GM21526 (cell line): ENCODE measurements around the gene ROPN1.
A peak's percentile ranks its signal among the peaks of the same experiment; 100 is the strongest.
"Not testable (repeated sequence)": the region's sequence is repeated elsewhere in the genome, so short reads cannot be mapped to it uniquely, and the experiment has no call there.

Experiments
- ATAC-seq: cut with Tn5 transposase; IDR thresholded peaks from one replicate; pipeline ENCODE4 v1.9.1; 2021; ENCODE audit warnings: moderate library complexity; ENCODE audit not compliant: unreplicated experiment, low FRiP score

The ROPN1 gene

GRCh38 chr3:124001366-124001765 lies 9.4 kb upstream of the ROPN1 start:
- ATAC-seq = not testable (repeated sequence)

GRCh38 chr3:123997543-123997942 lies 5.6 kb upstream of the ROPN1 start:
- ATAC-seq = no peak

GRCh38 chr3:123993818-123994217 lies 1.9 kb upstream of the ROPN1 start:
- ATAC-seq = no peak

GRCh38 chr3:123986427-123986826 lies 5.5 kb downstream of the ROPN1 start:
- ATAC-seq = no peak

- no peak for ATAC-seq
These were observed 7.0 kb downstream of the ROPN1 start for GRCh38 chr3:123984957-123985356.

- ATAC-seq = no peak
These were observed 7.6 kb downstream of the ROPN1 start for GRCh38 chr3:123984350-123984749.

GRCh38 chr3:123981317-123981716 lies 10.6 kb downstream of the ROPN1 start:
- not testable (repeated sequence) for ATAC-seq

GRCh38 chr3:123980539-123980938 lies 11.4 kb downstream of the ROPN1 start:
- ATAC-seq = no peak

GRCh38 chr3:123979525-123980501 lies 12.1 kb downstream of the ROPN1 start:
- not testable (repeated sequence) for ATAC-seq

- not testable (repeated sequence) for ATAC-seq
These were observed 15.0 kb downstream of the ROPN1 start for GRCh38 chr3:123976904-123977303.

GRCh38 chr3:123976181-123976898 lies 15.6 kb downstream of the ROPN1 start:
- ATAC-seq = not testable (repeated sequence)

GRCh38 chr3:123975030-123975429 lies 16.9 kb downstream of the ROPN1 start:
- ATAC-seq = not testable (repeated sequence)

- no peak for ATAC-seq
These were observed 20.5 kb downstream of the ROPN1 start for GRCh38 chr3:123971406-123971805.

- ATAC-seq = not testable (repeated sequence)
These were observed 24.7 kb downstream of the ROPN1 start for GRCh38 chr3:123967260-123967659.

- ATAC-seq = not testable (repeated sequence)
These were observed 25.1 kb downstream of the ROPN1 start for GRCh38 chr3:123966799-123967198.

GRCh38 chr3:123964793-123965192 lies 27.1 kb downstream of the ROPN1 start:
- ATAC-seq = not testable (repeated sequence)

- ATAC-seq = no peak
These were observed 30.4 kb downstream of the ROPN1 start for GRCh38 chr3:123961508-123961856.

GRCh38 chr3:123960781-123961507 lies 31.0 kb downstream of the ROPN1 start, which contains the start of gene CCDC14:
Gene CCDC14 (minus strand): TSS chr3:123961229. CDS start chr3:123961173, 56 bp downstream.
- ATAC-seq = peak; percentile 73

GRCh38 chr3:123953735-123954134 lies 38.2 kb downstream of the ROPN1 start:
- ATAC-seq = peak; percentile 80

GRCh38 chr3:123952844-123953520 lies 38.9 kb downstream of the ROPN1 start:
- ATAC-seq = no peak
